NCI-H2171 (cell line): ENCODE results near the gene TEX35.
"Not testable (repeated sequence)": the region's sequence is repeated elsewhere in the genome, so short reads cannot be mapped to it uniquely, and the experiment has no call there.

Experiments
- DNase-seq: peaks from one replicate; lab custom pipeline; 2025; lab: John Stamatoyannopoulos, UW

The TEX35 gene

GRCh38 chr1:178541829-178542553, 29.1 kb downstream of the TEX35 start:
- DNase-seq, result peak; percentile 2

GRCh38 chr1:178542554-178543289, 29.8 kb downstream of the TEX35 start:
- DNase-seq, result peak; percentile 31

GRCh38 chr1:178543290-178543607, 30.3 kb downstream of the TEX35 start:
- no peak for DNase-seq

GRCh38 chr1:178544531-178544930, 31.6 kb downstream of the TEX35 start:
- DNase-seq, result no peak

GRCh38 chr1:178548108-178548507, 35.2 kb downstream of the TEX35 start:
- no peak for DNase-seq

- no peak for DNase-seq
Measured at GRCh38 chr1:178551307-178551706, 38.4 kb downstream of the TEX35 start.

DNA sequence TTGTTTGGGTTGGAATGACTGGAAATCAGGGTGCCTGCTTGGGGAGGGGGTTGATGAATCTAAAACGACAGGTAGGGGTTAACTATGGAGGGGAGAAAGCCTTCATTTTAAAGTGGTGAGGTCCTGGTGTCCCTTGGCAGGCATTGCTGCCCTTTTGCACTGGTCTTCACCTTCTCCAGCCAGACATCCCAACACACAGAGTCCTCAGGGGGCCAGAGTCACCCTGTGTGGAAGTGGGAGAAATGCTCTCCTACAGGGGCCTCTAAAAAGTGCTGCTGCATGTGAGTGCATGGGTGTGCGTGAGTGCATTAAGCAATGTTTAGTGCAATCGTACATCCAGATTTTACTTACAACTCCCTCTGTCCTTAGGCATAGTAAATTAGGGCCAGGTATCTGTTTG, 39.0 kb downstream of the TEX35 start:
- no peak for DNase-seq

- peak; percentile 37 for DNase-seq
Measured at GRCh38 chr1:178552856-178553255, 39.9 kb downstream of the TEX35 start.

- not testable (repeated sequence) for DNase-seq
Measured at GRCh38 chr1:178554351-178554750, 41.4 kb downstream of the TEX35 start.

- not testable (repeated sequence) for DNase-seq
Measured at GRCh38 chr1:178555613-178556012, 42.7 kb downstream of the TEX35 start.

DNA sequence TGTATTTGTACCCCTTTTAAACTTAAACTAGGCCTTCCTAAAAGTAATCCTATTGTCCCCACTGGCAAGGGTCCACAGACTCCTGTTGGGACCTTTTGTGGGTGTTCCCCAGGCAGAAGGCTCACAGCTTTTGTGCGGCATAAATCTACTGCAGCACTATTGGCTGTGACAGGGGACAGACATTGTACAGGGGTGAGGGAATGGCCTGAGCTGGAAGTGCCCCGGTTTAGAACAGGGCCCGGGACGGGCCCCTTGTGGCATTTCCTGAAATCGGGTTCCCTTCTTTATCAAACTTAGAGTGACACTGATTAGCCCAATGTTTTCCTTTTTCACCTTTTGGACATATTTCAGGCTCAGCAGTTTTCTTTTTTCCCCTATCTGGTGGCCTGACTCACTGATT, 45.9 kb downstream of the TEX35 start:
- DNase-seq, result not testable (repeated sequence)

DNA sequence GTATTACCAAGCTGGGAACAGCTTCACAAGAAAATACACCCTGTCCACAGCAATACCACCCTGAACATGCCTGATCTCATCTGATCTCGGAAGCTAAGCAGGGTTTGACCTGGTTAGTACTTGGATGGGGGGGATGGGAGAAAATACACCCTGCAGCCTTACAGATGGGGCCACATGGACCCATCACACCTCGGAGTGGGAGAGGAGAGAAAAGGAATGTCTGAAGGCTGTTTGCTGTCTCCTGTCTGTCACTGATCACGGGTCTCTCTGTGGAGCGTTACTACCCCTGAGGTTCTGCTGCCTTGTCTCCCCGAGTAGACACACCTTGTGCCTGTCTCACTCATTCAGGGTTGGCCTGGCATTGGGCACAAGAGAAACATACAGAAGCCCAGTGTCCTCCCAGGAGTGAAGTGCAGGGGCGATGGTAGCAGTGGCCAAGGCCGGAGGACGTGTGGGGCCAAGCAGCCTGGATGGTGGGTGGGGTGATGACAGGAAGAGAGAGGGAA, 48.0 kb downstream of the TEX35 start:
- no peak for DNase-seq

- no peak for DNase-seq
Measured at GRCh38 chr1:178563099-178563820, 50.4 kb downstream of the TEX35 start.

DNA sequence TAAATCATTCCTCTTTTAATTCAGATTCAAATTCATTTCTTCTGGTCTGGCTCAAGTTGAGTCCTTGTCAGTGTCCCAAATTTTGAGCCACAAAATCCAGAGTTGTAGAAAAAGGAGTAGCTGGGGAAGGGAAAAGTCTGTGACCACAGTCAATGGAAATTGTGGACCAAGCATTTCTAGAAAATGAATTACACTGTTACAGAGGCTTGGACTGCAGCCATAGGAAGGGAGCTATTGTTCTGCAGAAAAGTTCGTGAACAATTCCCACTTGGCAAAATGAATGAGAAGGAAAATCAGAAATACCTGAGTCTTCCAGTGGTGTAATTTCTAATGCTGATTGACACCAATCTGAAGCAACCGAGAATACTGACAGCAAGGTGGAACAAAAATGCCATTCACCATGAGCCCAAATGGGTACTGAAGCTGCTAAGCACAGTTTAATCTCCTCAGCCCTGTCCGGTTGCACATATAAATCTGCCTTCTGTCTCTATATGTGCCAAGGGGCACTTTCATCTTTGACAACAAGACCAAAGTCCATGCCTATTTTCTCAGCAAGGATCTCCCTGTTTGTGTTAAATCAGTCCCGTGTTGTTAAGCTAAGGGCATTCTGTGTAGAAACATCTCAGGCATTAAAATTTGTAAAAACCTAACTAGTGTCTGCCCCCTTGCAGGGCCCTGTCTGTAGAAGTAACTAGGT, 51.3 kb downstream of the TEX35 start:
- no peak for DNase-seq

- DNase-seq, result no peak
Measured at GRCh38 chr1:178564783-178565180, 51.9 kb downstream of the TEX35 start.

DNA sequence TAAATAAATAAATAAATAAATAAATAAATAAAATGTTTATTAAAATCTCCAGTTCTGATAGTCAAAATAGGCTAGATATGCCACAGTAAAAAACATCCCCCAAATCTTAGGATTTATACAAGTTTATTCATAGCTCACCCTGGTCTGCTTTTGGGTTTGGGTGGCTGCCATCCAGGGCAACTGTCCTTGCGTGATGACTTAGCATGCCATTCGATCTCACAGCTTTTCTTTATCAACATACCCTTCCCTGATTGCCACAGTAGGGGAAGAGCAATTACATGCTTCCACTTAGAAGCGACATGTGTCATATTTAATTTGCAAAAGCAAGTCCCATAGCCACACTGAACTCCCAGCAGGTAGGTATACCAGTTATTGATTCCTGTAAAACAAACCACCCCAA, 52.7 kb downstream of the TEX35 start:
- DNase-seq, result no peak

DNA sequence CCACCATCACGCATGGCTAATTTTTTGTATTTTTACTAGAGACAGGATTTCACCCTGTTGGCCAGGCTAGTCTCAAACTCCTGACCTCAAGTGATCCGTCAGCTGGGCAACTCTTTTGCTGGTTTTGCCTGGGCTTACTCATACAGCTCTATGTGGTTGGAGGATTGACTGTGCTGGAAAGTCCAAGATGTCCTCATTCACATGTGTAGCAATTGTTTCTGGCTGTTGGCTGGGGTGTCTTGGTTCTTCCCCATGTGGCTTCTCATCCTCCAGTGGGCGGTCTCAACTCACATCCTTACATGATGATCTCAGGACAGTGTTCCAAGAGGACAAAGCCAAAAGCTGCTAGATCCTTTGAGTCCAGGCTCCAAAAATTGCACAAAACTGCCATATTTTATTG, 53.3 kb downstream of the TEX35 start:
- DNase-seq, result no peak

- no peak for DNase-seq
Measured at GRCh38 chr1:178571807-178572206, 58.9 kb downstream of the TEX35 start.
